Endothelial cell of umbilical vein (primary cell): ENCODE results near the gene SPPL3. TPM values are rescaled to one million over a fixed set of nuclear protein-coding genes. Genes with fewer than 3 reads are reported as not detected.
"Not testable (repeated sequence)": the region's sequence is repeated elsewhere in the genome, so short reads cannot be mapped to it uniquely, and the experiment has no call there.

ENCODE experiments used
- BruUV-seq: library from RNA; stranded (reverse); fragments of 400-500 nt; replicated peaks from 2 replicates; lab custom pipeline; 2021; lab: Mats Ljungman, UMichigan
- CTCF ChIA-PET: fragments of 300-600, 350-600 bp; sonication (Branson Sonifier 250); formaldehyde crosslinking; loops from one replicate; lab custom pipeline; 2021; ENCODE audit warnings: antibody characterized with exemption, inconsistent platforms; lab: Charles Lee
- POLR2A ChIA-PET: fragments of 300-600, 350-600 bp; sonication (Branson Sonifier 250); formaldehyde crosslinking; loops from one replicate; lab custom pipeline; 2021; ENCODE audit warnings: antibody characterized with exemption, inconsistent platforms; lab: Charles Lee
- DNase-seq: peaks from one replicate; pipeline ENCODE4 v3.0.0-alpha.2; 2011; ENCODE audit warnings: low read depth, low spot score
- FAIRE-seq: peaks from 2 replicates; lab custom pipeline; 2011; peaks lifted over from hg19 to GRCh38; lab: Jason Lieb, UNC
- H2AFZ ChIP-seq: 2 replicates; pipeline ENCODE4 v1.6.0; 2012; ENCODE audit warnings: low read depth, low read length, control low read depth, inconsistent platforms
- H3K27ac ChIP-seq: 2 replicates; pipeline ENCODE4 v1.5.1; 2011; ENCODE audit warnings: low read depth, mild to moderate bottlenecking, control low read depth, low read length, moderate library complexity; ENCODE audit not compliant: insufficient read depth
- H3K27me3 ChIP-seq, 2 experiments: 2 replicates each; pipeline versions ENCODE4 v1.6.0 to v1.6.1; 2011; ENCODE audit warnings: low read length in 2 of 2, mixed read lengths in 1 of 2; ENCODE audit not compliant: control insufficient read depth in 2 of 2, insufficient read depth in 2 of 2
- H3K36me3 ChIP-seq, 2 experiments: 2 replicates in 1 of 2; 3 replicates in 1 of 2; pipeline ENCODE4 v1.5.1; 2011; ENCODE audit warnings: low read length in 2 of 2, mild to moderate bottlenecking in 1 of 2, moderate library complexity in 1 of 2; ENCODE audit not compliant: control insufficient read depth in 2 of 2, insufficient read depth in 2 of 2; ENCODE audit errors: extremely low read depth in 1 of 2
- H3K4me1 ChIP-seq: 3 replicates; pipeline ENCODE4 v1.5.1; 2011; ENCODE audit warnings: mild to moderate bottlenecking, low read length; ENCODE audit not compliant: control insufficient read depth, insufficient read depth; ENCODE audit errors: extremely low read depth
- H3K4me2 ChIP-seq: 2 replicates; pipeline ENCODE4 v1.6.1; 2011; ENCODE audit warnings: low read length, control low read depth, mixed read lengths; ENCODE audit not compliant: insufficient read depth
- H3K4me3 ChIP-seq, 3 experiments: fragments of 200-600 bp in 1 of 3; sonication (generic), shearing (Covaris generic) in 1 of 3; replicated peaks in 1 of 3; 2 replicates each; pipeline ENCODE4 v1.5.1; 2011 to 2016; ENCODE audit warnings: control low read depth in 3 of 3, low read length in 3 of 3, mild to moderate bottlenecking in 2 of 3, inconsistent platforms in 1 of 3, low read depth in 1 of 3, moderate library complexity in 1 of 3; ENCODE audit not compliant: insufficient read depth in 1 of 3
- H3K79me2 ChIP-seq: 2 replicates; pipeline ENCODE4 v1.6.0; 2012; ENCODE audit warnings: low read length, inconsistent platforms; ENCODE audit not compliant: control insufficient read depth, insufficient read depth
- H3K9ac ChIP-seq: replicated peaks from 2 replicates; pipeline ENCODE3; 2011; ENCODE audit warnings: low read length, control low read depth; ENCODE audit not compliant: insufficient read depth; ENCODE audit errors: extremely low read depth
- H3K9me1 ChIP-seq: replicated peaks from 3 replicates; pipeline ENCODE4 v1.6.0; 2011; ENCODE audit warnings: mild to moderate bottlenecking, low read length; ENCODE audit not compliant: control insufficient read depth, insufficient read depth; ENCODE audit errors: extremely low read depth
- H3K9me3 ChIP-seq: replicated peaks from 2 replicates; pipeline ENCODE4 v1.5.1; 2012; ENCODE audit warnings: low read length, inconsistent platforms; ENCODE audit not compliant: control insufficient read depth, insufficient read depth
- H4K20me1 ChIP-seq: replicated peaks from 2 replicates; pipeline ENCODE3; 2011; ENCODE audit warnings: mild to moderate bottlenecking, low read length; ENCODE audit not compliant: control insufficient read depth, insufficient read depth; ENCODE audit errors: extremely low read depth
- EZH2 ChIP-seq: IDR thresholded peaks from 2 replicates; pipeline ENCODE4 v1.6.1; 2012; ENCODE audit warnings: borderline replicate concordance, low read depth, mild to moderate bottlenecking, moderate library complexity, low read length, inconsistent platforms; ENCODE audit not compliant: severe bottlenecking
- FOS ChIP-seq: IDR thresholded peaks from 2 replicates; pipeline ENCODE4 v1.6.1; 2011; ENCODE audit warnings: mild to moderate bottlenecking, low read length, moderate library complexity, borderline replicate concordance; ENCODE audit not compliant: insufficient read depth
- MAX ChIP-seq: IDR thresholded peaks from 2 replicates; pipeline ENCODE4 v1.6.1; 2011; ENCODE audit not compliant: insufficient read depth, insufficient read length
- MYC ChIP-seq: IDR thresholded peaks from one replicate; pipeline ENCODE4 v1.6.1; 2011; ENCODE audit warnings: mild to moderate bottlenecking, low read depth, low read length
- dilution Hi-C: fragments of 300-500 bp; cut with MboI; formaldehyde crosslinking; loops from one replicate; pipeline ENCODE4 v1.15.0; 2019; ENCODE audit warnings: low sequenced_read_pairs; ENCODE audit not compliant: extremely low pct_ligation_motif_present
- intact Hi-C: fragments of 100-400 bp; cut with micrococcal nuclease; formaldehyde crosslinking; loops from one replicate; pipeline ENCODE4 v1.10.0; 2022
- polyA plus RNA-seq, 4 experiments: library from polyadenylated mRNA; depleted of rRNA in 3 of 4; stranded (reverse) in 3 of 4; unstranded in 1 of 4; fragments of >200 nt; gene quantifications; 2 replicates each; pipeline versions ENCODE4 v1.2.1 to v1.2.3, GENCODE V29; 2011 to 2012; ENCODE audit warnings: missing spikeins in 1 of 4
- total RNA-seq: library from RNA; stranded (reverse); gene quantifications from 2 replicates; pipeline ENCODE4 v1.2.3, GENCODE V29; 2021
- TF ChIP-seq, protein P1 (sequence below), 2 donors: IDR thresholded peaks; 1 replicate in 1 of 2; 2 replicates in 1 of 2; pipeline ENCODE4 v1.5.1; 2011; ENCODE audit warnings: low read length in 2 of 2, mild to moderate bottlenecking in 2 of 2, moderate library complexity in 2 of 2, control low read depth in 1 of 2, inconsistent platforms in 1 of 2, low read depth in 1 of 2; ENCODE audit not compliant: insufficient read depth in 1 of 2; ENCODE audit errors: extremely low read depth in 1 of 2

The SPPL3 gene
- total and polyA plus RNA-seq, 2 donors (not counting 3 experiments of a cell fraction or from before 2014, with no cell fraction given), result 30.6 to 53.0 TPM

DNA sequence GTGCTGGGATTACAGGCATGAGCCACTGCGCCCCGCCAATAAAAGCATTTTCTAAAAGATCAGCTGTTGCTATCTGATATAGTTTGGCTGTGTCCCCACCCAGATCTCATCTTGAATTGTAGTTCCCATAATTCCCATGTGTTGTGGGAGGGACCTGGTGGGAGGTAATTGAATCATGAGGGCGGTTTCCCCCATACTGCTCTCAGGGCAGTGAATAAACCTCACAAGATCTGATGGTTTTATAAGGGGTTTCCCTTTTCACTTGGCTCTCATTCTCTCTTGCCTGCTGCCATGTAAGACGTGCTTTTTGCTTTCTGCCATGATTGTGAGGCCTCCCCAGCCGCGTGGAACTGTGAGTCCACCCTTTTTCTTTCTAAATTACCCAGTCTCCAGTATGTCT, 41.4 kb upstream of the SPPL3 start:
- H3K9me3 ChIP-seq, H3K4me2 ChIP-seq, H3K9me1 ChIP-seq, POLR2A ChIA-PET, dilution Hi-C loops, FAIRE-seq, H3K36me3 ChIP-seq, H3K27ac ChIP-seq, H3K4me3 ChIP-seq, H2AFZ ChIP-seq, BruUV-seq, H4K20me1 ChIP-seq, H3K27me3 ChIP-seq, H3K4me1 ChIP-seq, DNase-seq, H3K79me2 ChIP-seq, H3K9ac ChIP-seq: not testable (repeated sequence)
- intact Hi-C loops, result loop anchor here (2.0 kb wide), 1 partner anchor 165 kb away; no protein-coding TSS in a partner anchor
- CTCF ChIA-PET, result interaction anchor here (0.7 to 1.0 kb wide), 2 partner anchors 37 to 220 kb away, joined by 4 read pairs; no protein-coding TSS in a partner anchor

DNA sequence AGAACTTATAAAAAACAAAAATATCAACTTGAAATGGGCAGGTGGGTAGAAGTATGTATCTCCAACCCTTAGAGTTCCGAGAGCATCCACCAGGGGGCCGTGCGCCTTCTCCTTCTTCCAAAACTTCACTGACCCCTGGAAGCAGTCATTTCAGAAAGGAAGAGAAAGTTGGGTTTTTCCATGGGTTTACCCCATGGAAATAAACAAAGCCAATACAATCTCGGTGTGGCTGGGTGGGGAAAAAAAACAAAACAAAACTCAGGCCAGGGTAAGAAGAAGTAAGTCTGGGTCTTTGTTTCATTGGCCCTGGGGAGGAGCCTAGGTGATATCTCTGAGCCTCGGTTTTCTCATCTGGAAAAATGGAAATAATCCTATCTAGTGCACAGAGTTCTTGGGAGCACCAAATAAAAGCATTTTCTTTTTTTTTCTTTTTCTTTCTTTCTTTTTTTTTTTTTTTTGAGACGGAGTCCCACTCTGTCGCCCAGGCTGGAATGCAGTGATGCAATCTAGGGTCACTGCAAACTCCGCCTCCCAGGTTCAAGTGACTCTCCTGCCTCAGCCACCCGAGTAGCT, 40.6 kb upstream of the SPPL3 start:
- POLR2A ChIA-PET, result no interaction called here

More for the DNA sequence above, 40.6 kb upstream of the SPPL3 start:
- no peaks in the 10 kb centered on the region for H3K36me3 ChIP-seq
- peak; percentile 54 for DNase-seq
- H3K9me1 ChIP-seq, result no peaks in the 10 kb centered on the region
- no peaks in the 10 kb centered on the region for H3K27me3 ChIP-seq
- H3K9ac ChIP-seq, result no peak overlapping the region
- FAIRE-seq, result peak; percentile 78
- TF ChIP-seq MAX (no peak), MYC (no peak), FOS (no peak), EZH2 (no peak)
- TF ChIP-seq, protein P1, sequence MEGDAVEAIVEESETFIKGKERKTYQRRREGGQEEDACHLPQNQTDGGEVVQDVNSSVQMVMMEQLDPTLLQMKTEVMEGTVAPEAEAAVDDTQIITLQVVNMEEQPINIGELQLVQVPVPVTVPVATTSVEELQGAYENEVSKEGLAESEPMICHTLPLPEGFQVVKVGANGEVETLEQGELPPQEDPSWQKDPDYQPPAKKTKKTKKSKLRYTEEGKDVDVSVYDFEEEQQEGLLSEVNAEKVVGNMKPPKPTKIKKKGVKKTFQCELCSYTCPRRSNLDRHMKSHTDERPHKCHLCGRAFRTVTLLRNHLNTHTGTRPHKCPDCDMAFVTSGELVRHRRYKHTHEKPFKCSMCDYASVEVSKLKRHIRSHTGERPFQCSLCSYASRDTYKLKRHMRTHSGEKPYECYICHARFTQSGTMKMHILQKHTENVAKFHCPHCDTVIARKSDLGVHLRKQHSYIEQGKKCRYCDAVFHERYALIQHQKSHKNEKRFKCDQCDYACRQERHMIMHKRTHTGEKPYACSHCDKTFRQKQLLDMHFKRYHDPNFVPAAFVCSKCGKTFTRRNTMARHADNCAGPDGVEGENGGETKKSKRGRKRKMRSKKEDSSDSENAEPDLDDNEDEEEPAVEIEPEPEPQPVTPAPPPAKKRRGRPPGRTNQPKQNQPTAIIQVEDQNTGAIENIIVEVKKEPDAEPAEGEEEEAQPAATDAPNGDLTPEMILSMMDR (IDR thresholded peaks at IDR 0.05; ENCODE audit: extremely low read depth in 1 of 2, insufficient read depth in 1 of 2, low read depth in 1 of 2, low read length in 2 of 2), result peak; percentile 72
- no TSS peak for BruUV-seq
- no peaks in the 10 kb centered on the region for H4K20me1 ChIP-seq
- no peaks in the 10 kb centered on the region for H3K9me3 ChIP-seq
- CTCF ChIA-PET, result interaction anchor here (0.6 to 3.6 kb wide), 8 partner anchors 27 to 339 kb away, joined by 3 to 23 read pairs (median 4); no protein-coding TSS in a partner anchor
- H2AFZ ChIP-seq, result no peak overlapping the region
- dilution Hi-C loops (no loop called here), intact Hi-C loops (loop anchor here (2.0 kb wide), 1 partner anchor 166 kb away; no protein-coding TSS in a partner anchor)
- H3K79me2 ChIP-seq, result no peaks in the 10 kb centered on the region
- H3K27ac ChIP-seq, result no peak overlapping the region
- no peaks in the 10 kb centered on the region for H3K4me1 ChIP-seq
- H3K4me2 ChIP-seq, result no peak overlapping the region
- no peak overlapping the region for H3K4me3 ChIP-seq
